Breast epithelium (tissue), 4 donors: ENCODE measurements around the gene RHOC. TPM values are rescaled to one million over a fixed set of nuclear protein-coding genes. Genes with fewer than 3 reads are reported as not detected.

ENCODE experiments used
- DNase-seq, 2 donors: peaks; one replicate each; pipeline ENCODE4 v3.0.0-alpha.2; 2019; ENCODE audit warnings: low spot score in 2 of 2
- H3K27ac ChIP-seq, 2 donors: fragments of 200-600 bp; sonication (generic) in 1 of 2; one replicate each; pipeline ENCODE4 v1.5.1; 2016 to 2019; ENCODE audit warnings: mild to moderate bottlenecking in 1 of 2
- H3K27me3 ChIP-seq, 2 donors: fragments of 200-600 bp; sonication (generic) in 1 of 2; one replicate each; pipeline versions ENCODE4 v1.5.1 to v1.6.0; 2017 to 2019; ENCODE audit warnings: control low read depth in 1 of 2, mild to moderate bottlenecking in 1 of 2
- H3K36me3 ChIP-seq: fragments of 200-600 bp; one replicate; pipeline ENCODE4 v1.5.1; 2019
- H3K4me1 ChIP-seq, 2 donors: fragments of 200-600 bp; sonication (generic); one replicate each; pipeline ENCODE4 v1.5.1; 2016 to 2019; ENCODE audit warnings: control low read depth in 1 of 2
- H3K4me3 ChIP-seq, 3 donors: fragments of 200-600 bp; sonication (generic); 1 replicate in 2 of 3; 2 replicates in 1 of 3; pipeline ENCODE4 v1.5.1; 2016 to 2019; ENCODE audit warnings: mild to moderate bottlenecking in 3 of 3, moderate library complexity in 2 of 3
- H3K9me3 ChIP-seq, 2 donors: fragments of 200-600 bp; sonication (generic) in 1 of 2; one replicate each; pipeline ENCODE4 v1.5.1; 2016 to 2019; ENCODE audit warnings: control low read depth in 1 of 2
- POLR2A ChIP-seq: fragments of 450-650 bp; IDR thresholded peaks from one replicate; pipeline ENCODE4 v1.6.1; 2016; ENCODE audit warnings: antibody characterized with exemption, mild to moderate bottlenecking, moderate library complexity
- POLR2AphosphoS5 ChIP-seq, 3 donors: sonication (generic); formaldehyde crosslinking; IDR thresholded peaks; one replicate each; pipeline ENCODE4 v1.6.1; 2017; ENCODE audit warnings: antibody characterized with exemption in 3 of 3
- intact Hi-C: fragments of 100-400 bp; cut with DNase I; formaldehyde crosslinking; loops from one replicate; pipeline ENCODE4 v1.15.1; 2023; ENCODE audit warnings: low total_unique reads
- total RNA-seq, 3 donors: library from RNA; depleted of rRNA; stranded (reverse); fragments of >200 nt; gene quantifications; one replicate each; pipeline ENCODE4 v1.1.0, GENCODE V29; 2016
- TF ChIP-seq, protein P1 (sequence below), 3 donors: fragments of 450-650 bp; IDR thresholded peaks; one replicate each; pipeline ENCODE4 v1.5.1; 2016 to 2017; ENCODE audit warnings: antibody characterized with exemption in 3 of 3, mild to moderate bottlenecking in 3 of 3, moderate library complexity in 3 of 3

The RHOC gene
- total RNA-seq, 3 donors from 2014 or later: 150 to 302 (median 235) TPM

DNA sequence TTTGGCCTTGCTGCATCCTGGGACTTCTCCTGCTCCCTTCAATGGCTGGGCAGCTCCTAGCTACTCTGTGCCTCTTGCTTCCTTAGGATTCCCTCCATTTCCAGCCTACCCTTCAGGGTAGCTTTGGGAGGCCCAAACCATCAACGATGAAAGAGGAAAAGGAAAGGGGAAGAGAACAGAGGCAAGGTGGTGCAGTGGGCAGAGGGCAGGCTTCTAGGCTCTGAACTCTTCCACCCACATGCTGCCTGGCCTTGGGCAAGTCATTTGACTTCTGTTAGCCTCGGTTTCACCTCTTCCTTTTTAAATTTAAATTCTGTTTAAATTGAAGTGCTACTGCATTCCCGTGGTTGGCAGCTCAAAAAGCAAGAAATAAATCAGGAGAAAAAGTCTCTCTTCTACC, 13.9 kb upstream of the RHOC start:
- Histone ChIP-seq H3K27me3 (no peaks in the 10 kb centered on the region), H3K4me3 (no peak overlapping the region), H3K4me1 (peaks cover 7% of the 10 kb centered on the region in 2 donors), H3K36me3 (no peaks in the 10 kb centered on the region), H3K9me3 (no peaks in the 10 kb centered on the region), H3K27ac (no peak overlapping the region)
- intact Hi-C loops: loop anchor here (10.0 kb wide), 1 partner anchor 334 kb away; no protein-coding TSS in a partner anchor
- TF ChIP-seq POLR2A (no peak), POLR2AphosphoS5 (IDR thresholded peaks at IDR 0.05) (no peak)
- TF ChIP-seq, protein P1, sequence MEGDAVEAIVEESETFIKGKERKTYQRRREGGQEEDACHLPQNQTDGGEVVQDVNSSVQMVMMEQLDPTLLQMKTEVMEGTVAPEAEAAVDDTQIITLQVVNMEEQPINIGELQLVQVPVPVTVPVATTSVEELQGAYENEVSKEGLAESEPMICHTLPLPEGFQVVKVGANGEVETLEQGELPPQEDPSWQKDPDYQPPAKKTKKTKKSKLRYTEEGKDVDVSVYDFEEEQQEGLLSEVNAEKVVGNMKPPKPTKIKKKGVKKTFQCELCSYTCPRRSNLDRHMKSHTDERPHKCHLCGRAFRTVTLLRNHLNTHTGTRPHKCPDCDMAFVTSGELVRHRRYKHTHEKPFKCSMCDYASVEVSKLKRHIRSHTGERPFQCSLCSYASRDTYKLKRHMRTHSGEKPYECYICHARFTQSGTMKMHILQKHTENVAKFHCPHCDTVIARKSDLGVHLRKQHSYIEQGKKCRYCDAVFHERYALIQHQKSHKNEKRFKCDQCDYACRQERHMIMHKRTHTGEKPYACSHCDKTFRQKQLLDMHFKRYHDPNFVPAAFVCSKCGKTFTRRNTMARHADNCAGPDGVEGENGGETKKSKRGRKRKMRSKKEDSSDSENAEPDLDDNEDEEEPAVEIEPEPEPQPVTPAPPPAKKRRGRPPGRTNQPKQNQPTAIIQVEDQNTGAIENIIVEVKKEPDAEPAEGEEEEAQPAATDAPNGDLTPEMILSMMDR (IDR thresholded peaks at IDR 0.05): no peak
- no peak for DNase-seq

DNA sequence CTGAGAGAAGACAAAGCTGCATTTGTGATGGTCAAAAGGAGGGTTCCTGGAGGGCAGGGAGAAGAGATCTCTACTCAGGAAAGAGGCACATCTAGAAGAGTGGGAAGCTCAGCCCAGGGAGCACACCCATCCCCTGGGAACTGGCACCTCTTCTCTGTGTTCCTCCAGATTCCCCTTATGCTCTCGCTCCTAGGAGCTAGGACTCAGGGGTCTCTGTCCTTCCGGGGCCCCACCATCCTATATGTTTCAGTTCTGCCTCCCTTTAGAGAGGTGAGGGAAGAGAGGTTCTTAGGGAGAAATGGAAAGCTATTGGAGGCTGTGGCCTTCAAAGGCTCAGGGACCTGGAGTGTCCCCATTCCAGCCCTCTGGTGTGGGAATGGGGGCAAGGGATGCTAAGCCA, 12.8 kb upstream of the RHOC start:
- Histone ChIP-seq H3K9me3 (no peaks in the 10 kb centered on the region), H3K36me3 (no peaks in the 10 kb centered on the region), H3K27me3 (no peaks in the 10 kb centered on the region), H3K27ac (no peak overlapping the region), H3K4me3 (no peak overlapping the region), H3K4me1 (peaks cover 7% of the 10 kb centered on the region in 2 donors)
- DNase-seq: no peak
- intact Hi-C loops: loop anchor here (5.0 to 10.0 kb wide), 2 partner anchors 88 to 335 kb away; no protein-coding TSS in a partner anchor
- TF ChIP-seq, protein P1 (IDR thresholded peaks at IDR 0.05): no peak
- TF ChIP-seq POLR2A: no peak
- TF ChIP-seq POLR2AphosphoS5 (IDR thresholded peaks at IDR 0.05): no peak

DNA sequence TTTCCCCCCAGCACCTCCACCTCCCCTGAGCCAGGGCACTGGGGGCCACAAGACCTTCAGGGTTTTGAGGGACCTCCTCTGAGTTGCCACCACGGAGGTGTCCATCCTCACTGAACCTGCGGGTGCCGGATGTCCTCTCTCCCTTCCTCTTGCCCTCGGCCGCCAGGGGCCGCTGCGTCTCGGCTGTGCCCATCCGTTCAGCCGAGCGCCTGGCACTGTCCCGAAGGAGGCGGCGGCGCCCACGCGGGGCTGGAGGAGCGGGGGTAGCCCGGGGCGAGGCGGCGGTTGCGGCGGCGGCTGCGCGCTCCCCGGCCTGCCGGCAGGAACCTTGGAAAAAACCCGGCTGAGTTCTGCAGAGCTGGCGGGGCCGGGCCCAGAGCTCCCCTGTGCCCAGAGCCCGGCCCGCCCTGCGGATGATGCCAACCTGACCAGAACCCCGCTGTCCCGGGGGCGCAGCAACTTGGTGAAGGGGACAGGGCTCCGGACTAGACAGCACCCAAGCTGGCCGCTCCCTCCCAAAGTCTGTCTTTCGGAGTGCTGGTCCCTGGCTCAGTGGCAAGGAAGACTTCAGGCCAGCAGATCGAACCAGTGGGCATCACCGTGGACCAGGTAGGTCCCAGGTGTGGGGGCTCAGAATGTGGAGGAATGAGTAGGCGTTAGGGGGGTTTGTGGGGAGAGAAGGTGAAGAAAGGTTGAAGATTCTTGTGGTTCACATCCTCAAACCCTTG, 11.9 kb upstream of the RHOC start:
- H3K27me3 ChIP-seq: no peaks in the 10 kb centered on the region
- H3K4me3 ChIP-seq: peak overlapping the region in 2 of 3 donors; percentile 41 to 59
- no peak overlapping the region for H3K27ac ChIP-seq
- intact Hi-C loops: loop anchor here (5.0 kb wide), 1 partner anchor 88 kb away; no protein-coding TSS in a partner anchor
- peaks cover 7% of the 10 kb centered on the region in 2 donors for H3K4me1 ChIP-seq
- no peaks in the 10 kb centered on the region for H3K9me3 ChIP-seq
- DNase-seq: peak; percentile 66 to 79
- no peak for TF ChIP-seq POLR2AphosphoS5 (IDR thresholded peaks at IDR 0.05)
- TF ChIP-seq POLR2A: no peak
- TF ChIP-seq, protein P1 (IDR thresholded peaks at IDR 0.05): peak; percentile 47 to 84 (median 73)
- no peaks in the 10 kb centered on the region for H3K36me3 ChIP-seq

DNA sequence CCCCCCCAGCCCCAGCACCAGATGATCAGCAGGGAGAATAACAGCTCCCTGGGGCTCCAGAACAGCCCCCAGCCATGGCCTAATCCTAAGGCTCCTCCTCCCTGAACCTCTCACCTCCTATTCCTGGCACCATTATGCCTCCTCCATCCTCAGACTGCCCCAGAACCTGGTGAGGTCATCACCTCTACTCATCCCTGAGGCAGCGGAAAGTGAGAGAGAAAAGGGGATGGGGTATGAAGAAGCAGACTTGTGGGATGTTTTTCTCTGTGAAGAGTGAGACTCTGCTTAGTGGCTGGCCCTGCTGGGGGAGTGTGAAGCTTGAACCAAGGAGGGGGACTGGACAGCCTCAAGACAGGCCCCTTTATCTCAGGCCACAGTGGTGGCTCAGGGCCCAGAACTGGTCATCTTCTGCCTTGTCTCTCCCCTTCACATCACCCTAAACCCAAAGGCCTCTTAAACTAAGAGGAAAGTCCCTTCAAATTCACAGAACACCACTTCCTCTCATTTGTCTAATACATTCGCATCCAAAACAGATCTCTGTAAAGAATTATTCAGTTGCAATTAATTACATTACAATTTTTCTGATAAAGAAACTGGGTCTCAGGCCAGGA, 10.4 kb upstream of the RHOC start:
- Histone ChIP-seq H3K27me3 (no peaks in the 10 kb centered on the region), H3K4me3 (no peak overlapping the region), H3K27ac (no peak overlapping the region), H3K4me1 (peaks cover 4 to 5% of the 10 kb centered on the region in 2 donors), H3K36me3 (no peaks in the 10 kb centered on the region), H3K9me3 (no peaks in the 10 kb centered on the region)
- TF ChIP-seq POLR2AphosphoS5 (IDR thresholded peaks at IDR 0.05) (no peak), POLR2A (no peak)
- TF ChIP-seq, protein P1 (IDR thresholded peaks at IDR 0.05): no peak
- intact Hi-C loops: loop anchor here (5.0 kb wide), 1 partner anchor 90 kb away; no protein-coding TSS in a partner anchor
- no peak for DNase-seq
